Natural killer cell (primary cell): ENCODE measurements around the gene ACVR2B. TPM values are rescaled to one million over a fixed set of nuclear protein-coding genes. Genes with fewer than 3 reads are reported as not detected.

ENCODE experiments used
- ATAC-seq, 3 donors: fragments of 150-1000 bp in 2 of 3; fragments of 200-7000 bp in 1 of 3; cut with Tn5 transposase; 1 replicate in 1 of 3; 2 replicates in 2 of 3; pipeline ENCODE4 v1.10.0; 2021; ENCODE audit warnings: mild to moderate bottlenecking in 2 of 3, moderate library complexity in 2 of 3
- DNase-seq, 2 donors: peaks; one replicate each; pipeline versions ENCODE4 v3.0.0 to v3.0.0-alpha.2; 2013 to 2021; ENCODE audit warnings: mixed read lengths in 1 of 2
- H3K27ac ChIP-seq: one replicate; pipeline ENCODE4 v1.5.1; 2013; ENCODE audit warnings: mild to moderate bottlenecking, low read length
- H3K27me3 ChIP-seq: one replicate; pipeline ENCODE4 v1.6.1; 2013; ENCODE audit warnings: low read length; ENCODE audit not compliant: control insufficient read depth, insufficient read depth
- H3K36me3 ChIP-seq: one replicate; pipeline ENCODE4 v1.6.1; 2013; ENCODE audit warnings: low read length; ENCODE audit not compliant: control insufficient read depth, insufficient read depth
- H3K4me1 ChIP-seq: one replicate; pipeline ENCODE4 v1.6.1; 2013; ENCODE audit warnings: low read length; ENCODE audit not compliant: control insufficient read depth, insufficient read depth
- H3K4me3 ChIP-seq: one replicate; pipeline ENCODE4 v1.5.1; 2013; ENCODE audit warnings: low read length
- H3K9me3 ChIP-seq: one replicate; pipeline ENCODE4 v1.6.1; 2013; ENCODE audit warnings: low read length; ENCODE audit not compliant: control insufficient read depth, insufficient read depth
- H3K27ac Mint-ChIP-seq, 2 donors: one replicate each; pipeline ENCODE4 v1.8.0; 2022; ENCODE audit warnings: mild to moderate bottlenecking in 2 of 2, mixed read lengths in 2 of 2, moderate library complexity in 1 of 2
- H3K27me3 Mint-ChIP-seq, 2 donors: one replicate each; pipeline ENCODE4 v1.8.0; 2022; ENCODE audit warnings: low read depth in 2 of 2, mixed read lengths in 2 of 2
- H3K36me3 Mint-ChIP-seq: one replicate; pipeline ENCODE4 v1.8.0; 2022; ENCODE audit warnings: mixed read lengths
- H3K4me1 Mint-ChIP-seq, 2 donors: one replicate each; pipeline ENCODE4 v1.8.0; 2022; ENCODE audit warnings: mixed read lengths in 2 of 2
- H3K4me3 Mint-ChIP-seq: one replicate; pipeline ENCODE4 v1.8.0; 2022; ENCODE audit warnings: mild to moderate bottlenecking, moderate library complexity, mixed read lengths
- H3K9me3 Mint-ChIP-seq, 2 donors: one replicate each; pipeline ENCODE4 v1.8.0; 2022; ENCODE audit warnings: mixed read lengths in 2 of 2
- WGBS: methylation state at CpG from one replicate; pipeline ENCODE4 v1.1.7; 2013; ENCODE audit warnings: missing lambda C conversion rate; ENCODE audit not compliant: insufficient coverage; 5-methylcytosine and 5-hydroxymethylcytosine counted together
- intact Hi-C: fragments of 100-400 bp; cut with micrococcal nuclease; formaldehyde crosslinking; loops from one replicate; pipeline ENCODE4 v1.14.2; 2022
- total RNA-seq, 4 donors: library from RNA; stranded (reverse); fragments of 120-200 nt in 1 of 4; gene quantifications; one replicate each; pipeline versions ENCODE4 v1.2.3 to v1.2.4, GENCODE V29; 2013 to 2022
- TF ChIP-seq, protein P1 (sequence below): fragments of 200-600 bp; IDR thresholded peaks from one replicate; pipeline ENCODE4 v1.8.0; 2022; ENCODE audit warnings: antibody characterized with exemption

The ACVR2B gene
- total RNA-seq, 3 donors from 2014 or later (not counting 1 experiment from before 2014, with no cell fraction given), result 1.6 to 3.1 (median 2.7) TPM

DNA sequence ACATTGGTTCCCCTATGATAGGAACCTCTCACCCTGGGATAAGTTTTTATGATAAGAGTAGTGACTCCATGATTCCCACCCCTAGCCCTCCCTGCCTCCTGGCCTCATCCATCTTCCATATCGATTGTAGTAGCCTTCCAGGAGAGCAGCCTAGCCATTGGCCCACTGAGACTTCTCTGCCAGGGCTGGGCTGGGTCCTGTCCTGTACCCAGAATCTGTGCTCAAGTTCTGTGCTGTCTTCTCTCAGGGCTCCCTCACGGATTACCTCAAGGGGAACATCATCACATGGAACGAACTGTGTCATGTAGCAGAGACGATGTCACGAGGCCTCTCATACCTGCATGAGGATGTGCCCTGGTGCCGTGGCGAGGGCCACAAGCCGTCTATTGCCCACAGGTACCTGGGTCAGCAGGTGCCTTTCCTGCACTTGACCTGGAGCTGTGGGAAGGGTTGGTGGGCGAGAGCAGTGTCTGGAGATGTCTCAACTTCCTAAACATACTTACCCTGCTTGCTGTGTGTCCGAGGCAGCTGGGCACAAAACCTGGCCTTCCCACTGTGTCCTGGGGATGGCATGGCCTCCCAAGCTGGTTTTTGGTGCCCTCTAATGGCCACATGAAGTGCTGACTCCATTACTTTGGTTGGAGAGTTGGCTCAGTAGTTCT is 25.9 kb downstream of the ACVR2B start:
- H3K9me3 Mint-ChIP-seq, result no peaks in the 10 kb centered on the region
- no peaks in the 10 kb centered on the region for H3K27me3 Mint-ChIP-seq
- Histone ChIP-seq H3K9me3 (no peaks in the 10 kb centered on the region), H3K27ac (no peak overlapping the region), H3K36me3 (peaks cover 4% of the 10 kb centered on the region), H3K27me3 (no peaks in the 10 kb centered on the region), H3K4me3 (no peak overlapping the region), H3K4me1 (no peaks in the 10 kb centered on the region)
- ATAC-seq (peak; percentile 52 to 87 (median 79)), DNase-seq (peak in 1 of 2 donors; percentile 78)
- WGBS, result 76% methylated on average over 9 of the region's 10 CpGs
- H3K27ac Mint-ChIP-seq, result no peak overlapping the region
- no peak overlapping the region for H3K4me3 Mint-ChIP-seq
- H3K4me1 Mint-ChIP-seq, result peaks cover under 1 to 1% of the 10 kb centered on the region in 2 donors
- intact Hi-C loops, result loop anchor here (1.0 to 10.0 kb wide), 4 partner anchors 133 to 625 kb away; partner anchors contain the start of gene XYLB
- H3K36me3 Mint-ChIP-seq, result no peaks in the 10 kb centered on the region
- TF ChIP-seq, protein P1, sequence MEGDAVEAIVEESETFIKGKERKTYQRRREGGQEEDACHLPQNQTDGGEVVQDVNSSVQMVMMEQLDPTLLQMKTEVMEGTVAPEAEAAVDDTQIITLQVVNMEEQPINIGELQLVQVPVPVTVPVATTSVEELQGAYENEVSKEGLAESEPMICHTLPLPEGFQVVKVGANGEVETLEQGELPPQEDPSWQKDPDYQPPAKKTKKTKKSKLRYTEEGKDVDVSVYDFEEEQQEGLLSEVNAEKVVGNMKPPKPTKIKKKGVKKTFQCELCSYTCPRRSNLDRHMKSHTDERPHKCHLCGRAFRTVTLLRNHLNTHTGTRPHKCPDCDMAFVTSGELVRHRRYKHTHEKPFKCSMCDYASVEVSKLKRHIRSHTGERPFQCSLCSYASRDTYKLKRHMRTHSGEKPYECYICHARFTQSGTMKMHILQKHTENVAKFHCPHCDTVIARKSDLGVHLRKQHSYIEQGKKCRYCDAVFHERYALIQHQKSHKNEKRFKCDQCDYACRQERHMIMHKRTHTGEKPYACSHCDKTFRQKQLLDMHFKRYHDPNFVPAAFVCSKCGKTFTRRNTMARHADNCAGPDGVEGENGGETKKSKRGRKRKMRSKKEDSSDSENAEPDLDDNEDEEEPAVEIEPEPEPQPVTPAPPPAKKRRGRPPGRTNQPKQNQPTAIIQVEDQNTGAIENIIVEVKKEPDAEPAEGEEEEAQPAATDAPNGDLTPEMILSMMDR, result peak; percentile 76

DNA sequence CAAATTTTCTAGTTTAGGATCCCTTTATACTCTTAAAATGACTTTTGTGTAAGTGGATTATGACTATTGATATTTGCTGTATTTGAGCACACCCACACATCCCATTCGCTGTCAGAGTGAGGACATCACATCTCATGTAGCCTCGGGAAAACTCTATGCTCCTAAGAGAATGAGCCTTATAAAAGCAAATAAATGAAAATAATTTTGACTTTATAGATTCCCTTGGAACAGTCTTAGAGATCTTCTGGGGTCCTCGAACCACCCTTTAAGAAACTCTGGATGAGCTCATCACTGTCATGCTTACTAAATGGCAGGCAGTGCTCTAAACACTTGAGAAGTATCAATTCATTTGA is 26.4 kb downstream of the ACVR2B start:
- DNase-seq, result no peak

DNA sequence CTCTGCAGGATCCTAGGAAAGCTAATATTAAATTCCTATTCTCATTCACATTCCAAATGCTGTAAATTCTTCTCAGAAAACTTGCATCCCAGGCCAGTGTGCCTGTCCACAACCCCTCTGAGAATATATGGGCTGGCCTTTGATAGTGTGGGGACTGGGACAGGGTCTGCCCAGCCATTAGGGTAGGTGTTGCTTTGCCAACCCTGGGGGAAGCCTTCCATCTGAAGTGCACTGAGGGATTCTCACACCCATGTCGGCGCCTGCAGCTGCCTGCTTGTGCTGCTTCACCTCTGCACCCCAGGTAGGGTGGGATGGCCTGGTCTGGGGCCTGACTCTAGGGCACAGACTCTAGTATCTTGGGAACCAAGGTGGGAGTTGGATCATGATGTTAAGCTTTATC is 27.2 kb downstream of the ACVR2B start:
- Mint-ChIP-seq H3K4me3 (no peak overlapping the region), H3K9me3 (no peaks in the 10 kb centered on the region), H3K27ac (no peak overlapping the region), H3K36me3 (no peaks in the 10 kb centered on the region), H3K27me3 (no peaks in the 10 kb centered on the region), H3K4me1 (no peaks in the 10 kb centered on the region)
- Histone ChIP-seq H3K27me3 (no peaks in the 10 kb centered on the region), H3K27ac (no peak overlapping the region), H3K4me3 (no peak overlapping the region), H3K4me1 (no peaks in the 10 kb centered on the region), H3K36me3 (peaks cover 4% of the 10 kb centered on the region), H3K9me3 (no peaks in the 10 kb centered on the region)
- 100% methylated on average over 2 of the region's 2 CpGs for WGBS
- no peak for DNase-seq
- ATAC-seq, result no peak
- TF ChIP-seq, protein P1, result no peak
- intact Hi-C loops, result loop anchor here (1.0 to 10.0 kb wide), 4 partner anchors 134 to 626 kb away; partner anchors contain the start of gene XYLB

More for the DNA sequence above, 26.4 kb downstream of the ACVR2B start:
- TF ChIP-seq, protein P1, result no peak
- Histone ChIP-seq H3K9me3 (no peaks in the 10 kb centered on the region), H3K4me3 (no peak overlapping the region), H3K27me3 (no peaks in the 10 kb centered on the region), H3K4me1 (no peaks in the 10 kb centered on the region), H3K36me3 (peaks cover 4% of the 10 kb centered on the region), H3K27ac (no peak overlapping the region)
- intact Hi-C loops, result loop anchor here (1.0 to 10.0 kb wide), 4 partner anchors 133 to 625 kb away; partner anchors contain the start of gene XYLB
- no peaks in the 10 kb centered on the region for H3K27me3 Mint-ChIP-seq
- no peaks in the 10 kb centered on the region for H3K36me3 Mint-ChIP-seq
- H3K4me1 Mint-ChIP-seq, result no peaks in the 10 kb centered on the region
- no peak overlapping the region for H3K27ac Mint-ChIP-seq
- no peaks in the 10 kb centered on the region for H3K9me3 Mint-ChIP-seq
- no peak for ATAC-seq
- no peak overlapping the region for H3K4me3 Mint-ChIP-seq
- WGBS, result 32% methylated on average over 1 of the region's 3 CpGs
